Measurements from ENCODE around the gene ODAD2. TPM values are rescaled to one million over a fixed set of nuclear protein-coding genes. Genes with fewer than 3 reads are reported as not detected.

Gene ODAD2
- polyA plus RNA-seq, 1 donor from 2014 or later = not detected

- H3K27me3 ChIP-seq (ENCODE audit: insufficient read depth, low read depth, low read length) = no peaks in the 10 kb centered on the region
- no peak overlapping the region for H3K27ac ChIP-seq (ENCODE audit: low read length)
- H2AFZ ChIP-seq (ENCODE audit: low read depth, low read length) = no peak overlapping the region
- no peaks in the 10 kb centered on the region for H3F3A ChIP-seq (ENCODE audit: insufficient read depth, low read length, poor library complexity, severe bottlenecking)
- H3K9me3 ChIP-seq (ENCODE audit: low read length) = no peaks in the 10 kb centered on the region
- no peak overlapping the region for H3K4me3 ChIP-seq (ENCODE audit: low read length)
- no peak overlapping the region for H3K9ac ChIP-seq (ENCODE audit: low read length)
- no peak overlapping the region for H3K4me2 ChIP-seq (ENCODE audit: low read length)
- no peaks in the 10 kb centered on the region for H4K20me1 ChIP-seq (ENCODE audit: insufficient read depth)
- H3K79me2 ChIP-seq (replicated peaks; ENCODE audit: insufficient read depth, low read length) = no peaks in the 10 kb centered on the region
- H3K36me3 ChIP-seq (ENCODE audit: insufficient read depth, low read length) = no peaks in the 10 kb centered on the region
- TF ChIP-seq, protein P1, sequence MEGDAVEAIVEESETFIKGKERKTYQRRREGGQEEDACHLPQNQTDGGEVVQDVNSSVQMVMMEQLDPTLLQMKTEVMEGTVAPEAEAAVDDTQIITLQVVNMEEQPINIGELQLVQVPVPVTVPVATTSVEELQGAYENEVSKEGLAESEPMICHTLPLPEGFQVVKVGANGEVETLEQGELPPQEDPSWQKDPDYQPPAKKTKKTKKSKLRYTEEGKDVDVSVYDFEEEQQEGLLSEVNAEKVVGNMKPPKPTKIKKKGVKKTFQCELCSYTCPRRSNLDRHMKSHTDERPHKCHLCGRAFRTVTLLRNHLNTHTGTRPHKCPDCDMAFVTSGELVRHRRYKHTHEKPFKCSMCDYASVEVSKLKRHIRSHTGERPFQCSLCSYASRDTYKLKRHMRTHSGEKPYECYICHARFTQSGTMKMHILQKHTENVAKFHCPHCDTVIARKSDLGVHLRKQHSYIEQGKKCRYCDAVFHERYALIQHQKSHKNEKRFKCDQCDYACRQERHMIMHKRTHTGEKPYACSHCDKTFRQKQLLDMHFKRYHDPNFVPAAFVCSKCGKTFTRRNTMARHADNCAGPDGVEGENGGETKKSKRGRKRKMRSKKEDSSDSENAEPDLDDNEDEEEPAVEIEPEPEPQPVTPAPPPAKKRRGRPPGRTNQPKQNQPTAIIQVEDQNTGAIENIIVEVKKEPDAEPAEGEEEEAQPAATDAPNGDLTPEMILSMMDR (IDR thresholded peaks at IDR 0.05; ENCODE audit: poor library complexity, severe bottlenecking) = no peak
- TF ChIP-seq MXI1 (conservative IDR thresholded peaks at IDR 0.05; ENCODE audit: poor library complexity, severe bottlenecking) (no peak), POLR2AphosphoS5 (IDR thresholded peaks at IDR 0.05) (no peak), TAF1 (IDR thresholded peaks at IDR 0.05; ENCODE audit: low read depth) (no peak), EP300 (conservative IDR thresholded peaks at IDR 0.05; ENCODE audit: poor library complexity, severe bottlenecking) (no peak), EZH2 (IDR thresholded peaks at IDR 0.05; ENCODE audit: borderline replicate concordance, insufficient read depth, low read length, poor library complexity, severe bottlenecking) (no peak), SMC3 (conservative IDR thresholded peaks at IDR 0.05; ENCODE audit: poor library complexity) (no peak), RAD21 (conservative IDR thresholded peaks at IDR 0.05) (no peak)
- TF ChIP-seq, protein P2, sequence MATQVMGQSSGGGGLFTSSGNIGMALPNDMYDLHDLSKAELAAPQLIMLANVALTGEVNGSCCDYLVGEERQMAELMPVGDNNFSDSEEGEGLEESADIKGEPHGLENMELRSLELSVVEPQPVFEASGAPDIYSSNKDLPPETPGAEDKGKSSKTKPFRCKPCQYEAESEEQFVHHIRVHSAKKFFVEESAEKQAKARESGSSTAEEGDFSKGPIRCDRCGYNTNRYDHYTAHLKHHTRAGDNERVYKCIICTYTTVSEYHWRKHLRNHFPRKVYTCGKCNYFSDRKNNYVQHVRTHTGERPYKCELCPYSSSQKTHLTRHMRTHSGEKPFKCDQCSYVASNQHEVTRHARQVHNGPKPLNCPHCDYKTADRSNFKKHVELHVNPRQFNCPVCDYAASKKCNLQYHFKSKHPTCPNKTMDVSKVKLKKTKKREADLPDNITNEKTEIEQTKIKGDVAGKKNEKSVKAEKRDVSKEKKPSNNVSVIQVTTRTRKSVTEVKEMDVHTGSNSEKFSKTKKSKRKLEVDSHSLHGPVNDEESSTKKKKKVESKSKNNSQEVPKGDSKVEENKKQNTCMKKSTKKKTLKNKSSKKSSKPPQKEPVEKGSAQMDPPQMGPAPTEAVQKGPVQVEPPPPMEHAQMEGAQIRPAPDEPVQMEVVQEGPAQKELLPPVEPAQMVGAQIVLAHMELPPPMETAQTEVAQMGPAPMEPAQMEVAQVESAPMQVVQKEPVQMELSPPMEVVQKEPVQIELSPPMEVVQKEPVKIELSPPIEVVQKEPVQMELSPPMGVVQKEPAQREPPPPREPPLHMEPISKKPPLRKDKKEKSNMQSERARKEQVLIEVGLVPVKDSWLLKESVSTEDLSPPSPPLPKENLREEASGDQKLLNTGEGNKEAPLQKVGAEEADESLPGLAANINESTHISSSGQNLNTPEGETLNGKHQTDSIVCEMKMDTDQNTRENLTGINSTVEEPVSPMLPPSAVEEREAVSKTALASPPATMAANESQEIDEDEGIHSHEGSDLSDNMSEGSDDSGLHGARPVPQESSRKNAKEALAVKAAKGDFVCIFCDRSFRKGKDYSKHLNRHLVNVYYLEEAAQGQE (IDR thresholded peaks at IDR 0.05; ENCODE audit: borderline replicate concordance) = no peak
- H3K9me2 ChIP-seq (ENCODE audit: insufficient read depth, low read length) = no peaks in the 10 kb centered on the region
Observed at GRCh38 chr10:27878281-27878680, 120.6 kb downstream of the ODAD2 start.

GRCh38 chr10:27865221-27865635, 133.7 kb downstream of the ODAD2 start:
- H3K27ac ChIP-seq (ENCODE audit: low read length) = no peak overlapping the region
- H3K4me3 ChIP-seq (ENCODE audit: low read length) = no peak overlapping the region
- H2AFZ ChIP-seq (ENCODE audit: low read depth, low read length) = no peak overlapping the region
- H3K9me3 ChIP-seq (ENCODE audit: low read length) = no peaks in the 10 kb centered on the region
- no peaks in the 10 kb centered on the region for H3K79me2 ChIP-seq (replicated peaks; ENCODE audit: insufficient read depth, low read length)
- TF ChIP-seq RAD21 (conservative IDR thresholded peaks at IDR 0.05) = no peak
- no peak for TF ChIP-seq MXI1 (conservative IDR thresholded peaks at IDR 0.05; ENCODE audit: poor library complexity, severe bottlenecking)
- no peaks in the 10 kb centered on the region for H3K9me2 ChIP-seq (ENCODE audit: insufficient read depth, low read length)
- H3K27me3 ChIP-seq (ENCODE audit: insufficient read depth, low read depth, low read length) = peaks cover 9% of the 10 kb centered on the region
- no peaks in the 10 kb centered on the region for H3K36me3 ChIP-seq (ENCODE audit: insufficient read depth, low read length)
- no peaks in the 10 kb centered on the region for H4K20me1 ChIP-seq (ENCODE audit: insufficient read depth)
- no peak overlapping the region for H3K4me2 ChIP-seq (ENCODE audit: low read length)
- no peaks in the 10 kb centered on the region for H3F3A ChIP-seq (ENCODE audit: insufficient read depth, low read length, poor library complexity, severe bottlenecking)
- H3K9ac ChIP-seq (ENCODE audit: low read length) = no peak overlapping the region

DNA sequence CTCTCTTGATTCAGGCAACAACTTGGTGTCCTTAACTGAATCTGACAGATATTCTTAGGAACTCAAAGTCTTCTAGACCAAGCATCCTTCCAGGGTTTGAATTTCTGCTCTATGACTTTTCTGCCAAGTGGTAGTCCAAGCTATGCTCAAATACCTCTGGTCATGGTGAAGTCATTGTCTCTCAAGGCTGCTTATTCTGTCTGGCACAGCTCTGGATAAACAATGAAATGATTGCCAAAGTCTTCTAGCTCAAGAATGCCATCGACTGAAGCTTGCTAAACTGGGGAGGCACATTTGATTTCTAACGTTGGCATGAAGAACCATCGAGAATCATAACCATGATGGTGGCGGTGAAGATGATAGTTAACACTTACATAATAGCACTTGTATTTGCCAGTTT, 137.1 kb downstream of the ODAD2 start:
- H3K9me2 ChIP-seq (ENCODE audit: insufficient read depth, low read length) = no peaks in the 10 kb centered on the region
- no peak overlapping the region for H3K4me3 ChIP-seq (ENCODE audit: low read length)
- no peak overlapping the region for H3K27ac ChIP-seq (ENCODE audit: low read length)
- peaks cover 36% of the 10 kb centered on the region for H3K27me3 ChIP-seq (ENCODE audit: insufficient read depth, low read depth, low read length)
- no peaks in the 10 kb centered on the region for H3F3A ChIP-seq (ENCODE audit: insufficient read depth, low read length, poor library complexity, severe bottlenecking)
- H3K79me2 ChIP-seq (replicated peaks; ENCODE audit: insufficient read depth, low read length) = no peaks in the 10 kb centered on the region
- H3K9ac ChIP-seq (ENCODE audit: low read length) = no peak overlapping the region
- H3K9me3 ChIP-seq (ENCODE audit: low read length) = no peaks in the 10 kb centered on the region
- no peak overlapping the region for H2AFZ ChIP-seq (ENCODE audit: low read depth, low read length)
- H3K4me2 ChIP-seq (ENCODE audit: low read length) = no peak overlapping the region
- H3K36me3 ChIP-seq (ENCODE audit: insufficient read depth, low read length) = no peaks in the 10 kb centered on the region
- no peak for TF ChIP-seq SMC3 (conservative IDR thresholded peaks at IDR 0.05; ENCODE audit: poor library complexity)
- no peak for TF ChIP-seq EZH2 (IDR thresholded peaks at IDR 0.05; ENCODE audit: borderline replicate concordance, insufficient read depth, low read length, poor library complexity, severe bottlenecking)
- no peak for TF ChIP-seq MXI1 (conservative IDR thresholded peaks at IDR 0.05; ENCODE audit: poor library complexity, severe bottlenecking)
- no peak for TF ChIP-seq EP300 (conservative IDR thresholded peaks at IDR 0.05; ENCODE audit: poor library complexity, severe bottlenecking)
- H4K20me1 ChIP-seq (ENCODE audit: insufficient read depth) = no peaks in the 10 kb centered on the region
